Activated CD4-positive, alpha-beta T cell treated with anti-CD3 and anti-CD28 coated beads for 24 hours (primary cell): ENCODE measurements around the gene FBXO11.
A peak's percentile ranks its signal among the peaks of the same experiment; 100 is the strongest.
"Not testable (repeated sequence)": the region's sequence is repeated elsewhere in the genome, so short reads cannot be mapped to it uniquely, and the experiment has no call there.

Experiments
- DNase-seq, 2 donors: peaks; one replicate each; pipeline ENCODE4 v3.0.0-alpha.2; 2020; ENCODE audit warnings: low read depth in 2 of 2

FBXO11 gene

GRCh38 chr2:47906157-47907038, at the start of gene FBXO11:
TSS of gene FBXO11 (minus strand) at chr2:47906498. CDS start at chr2:47905720, 778 bp downstream.
- peak; percentile 84 to 93 for DNase-seq

- no peak for DNase-seq
Observed at GRCh38 chr2:47950340-47951301, 44.3 kb upstream of the FBXO11 start.

- DNase-seq: no peak
Observed at GRCh38 chr2:47946593-47946992, 40.3 kb upstream of the FBXO11 start.

GRCh38 chr2:47945046-47945781, 38.9 kb upstream of the FBXO11 start:
- no peak for DNase-seq

GRCh38 chr2:47941936-47942335, 35.6 kb upstream of the FBXO11 start:
- no peak for DNase-seq

GRCh38 chr2:47937677-47938076, 31.4 kb upstream of the FBXO11 start:
- no peak for DNase-seq

GRCh38 chr2:47935071-47935470, 28.8 kb upstream of the FBXO11 start:
- DNase-seq: no peak

GRCh38 chr2:47918043-47918442, 11.7 kb upstream of the FBXO11 start:
- DNase-seq: no peak

- DNase-seq: no peak
Observed at GRCh38 chr2:47917276-47917961, 11.1 kb upstream of the FBXO11 start.

GRCh38 chr2:47916412-47916811, 10.1 kb upstream of the FBXO11 start:
- DNase-seq: no peak

GRCh38 chr2:47910662-47911061, 4.4 kb upstream of the FBXO11 start:
- not testable (repeated sequence) for DNase-seq

GRCh38 chr2:47908682-47909081, 2.4 kb upstream of the FBXO11 start:
- DNase-seq: no peak

- DNase-seq: peak in 1 of 2 donors; percentile 25
Observed at GRCh38 chr2:47907039-47907781, 912 bp upstream of the FBXO11 start.

GRCh38 chr2:47905386-47906156, 727 bp downstream of the FBXO11 start:
- peak; percentile 31 to 33 for DNase-seq

- DNase-seq: no peak
Observed at GRCh38 chr2:47903781-47904490, 2.4 kb downstream of the FBXO11 start.

GRCh38 chr2:47901892-47902291, 4.4 kb downstream of the FBXO11 start:
- not testable (repeated sequence) for DNase-seq

- DNase-seq: no peak
Observed at GRCh38 chr2:47900857-47901256, 5.4 kb downstream of the FBXO11 start.

GRCh38 chr2:47899915-47900816, 6.1 kb downstream of the FBXO11 start:
- DNase-seq: no peak
